GM13977 (cell line): Measurements from ENCODE around the gene PPP3R1.
"Not testable (repeated sequence)": the region's sequence is repeated elsewhere in the genome, so short reads cannot be mapped to it uniquely, and the experiment has no call there.

Source experiments
- DNase-seq: peaks from one replicate; pipeline ENCODE4 v3.0.0; 2012; ENCODE audit warnings: low spot score
- CTCF ChIP-seq: IDR thresholded peaks from 2 replicates; pipeline ENCODE4 v1.5.1; 2012; ENCODE audit warnings: mild to moderate bottlenecking, control low read depth; ENCODE audit not compliant: insufficient read depth; ENCODE audit errors: extremely low read depth, missing control alignments
- in situ Hi-C: fragments of 300-500 bp; cut with MboI; formaldehyde crosslinking; loops from one replicate; pipeline ENCODE4 v1.12.0; 2022; ENCODE audit warnings: low sequenced_read_pairs, low pct_unique_long_range_greater_than_20kb, mixed read lengths, inconsistent platforms; ENCODE audit not compliant: unreplicated experiment

The PPP3R1 gene

DNA sequence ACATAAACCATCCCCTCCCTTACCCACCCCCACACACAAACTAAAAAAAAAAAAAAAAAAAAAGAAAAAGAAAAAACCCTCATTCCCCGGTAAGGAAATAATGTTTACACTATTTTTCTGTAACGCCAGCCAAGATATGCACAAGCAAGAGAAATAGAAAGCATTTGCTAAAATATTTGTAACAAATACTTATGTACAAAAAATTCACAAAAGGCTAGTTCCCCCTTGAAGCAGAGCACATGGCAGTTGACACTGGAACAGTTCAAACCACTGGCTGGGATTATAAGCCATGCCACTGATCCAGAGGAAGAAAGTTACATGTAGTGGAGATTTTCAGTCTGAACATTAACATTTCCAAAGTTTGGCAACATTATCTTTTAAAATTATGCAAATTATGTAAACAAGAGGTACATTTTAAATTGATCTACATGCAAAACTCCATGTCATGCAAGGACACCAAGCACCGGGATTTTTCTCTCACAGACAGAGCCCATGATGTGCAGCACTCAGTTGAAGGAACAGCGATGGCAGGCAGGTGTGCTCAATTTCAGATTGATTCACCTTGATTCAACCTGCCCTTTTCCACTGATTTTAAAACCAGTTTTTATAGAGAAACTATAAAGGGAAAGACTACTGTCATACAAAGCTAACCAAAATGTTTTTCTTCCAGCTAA is 73.2 kb downstream of the PPP3R1 start:
- no peak for TF ChIP-seq CTCF
- no peak for DNase-seq
- in situ Hi-C loops, result no loop called here

GRCh38 chr2:68178432-68178831 is 73.9 kb downstream of the PPP3R1 start:
- in situ Hi-C loops, result no loop called here
- no peak for DNase-seq
- no peak for TF ChIP-seq CTCF

- TF ChIP-seq CTCF, result no peak
- no peak for DNase-seq
These were observed 74.8 kb downstream of the PPP3R1 start for GRCh38 chr2:68177541-68177940.

DNA sequence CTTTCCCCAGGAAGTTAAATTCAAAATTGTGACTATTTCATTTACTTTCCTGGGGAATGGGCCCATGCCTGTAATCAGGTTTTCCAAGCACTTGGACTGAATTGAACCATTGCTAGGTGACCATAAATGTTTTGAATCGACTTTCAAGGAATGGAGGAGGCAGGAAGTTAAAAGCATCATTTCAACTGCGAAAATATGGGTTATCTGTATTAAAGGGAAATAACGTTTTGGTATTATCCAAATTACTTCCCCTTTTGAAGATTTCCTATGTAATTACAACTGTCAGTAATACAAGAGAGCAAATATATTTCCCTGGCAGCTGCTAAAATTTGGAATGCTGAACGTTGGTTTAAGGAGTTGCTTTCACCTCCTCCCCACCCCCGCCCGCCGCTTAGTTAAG is 75.7 kb downstream of the PPP3R1 start:
- DNase-seq, result no peak
- no peak for TF ChIP-seq CTCF
- in situ Hi-C loops, result no loop called here

More at GRCh38 chr2:68177541-68177940, 74.8 kb downstream of the PPP3R1 start:
- in situ Hi-C loops, result no loop called here

DNA sequence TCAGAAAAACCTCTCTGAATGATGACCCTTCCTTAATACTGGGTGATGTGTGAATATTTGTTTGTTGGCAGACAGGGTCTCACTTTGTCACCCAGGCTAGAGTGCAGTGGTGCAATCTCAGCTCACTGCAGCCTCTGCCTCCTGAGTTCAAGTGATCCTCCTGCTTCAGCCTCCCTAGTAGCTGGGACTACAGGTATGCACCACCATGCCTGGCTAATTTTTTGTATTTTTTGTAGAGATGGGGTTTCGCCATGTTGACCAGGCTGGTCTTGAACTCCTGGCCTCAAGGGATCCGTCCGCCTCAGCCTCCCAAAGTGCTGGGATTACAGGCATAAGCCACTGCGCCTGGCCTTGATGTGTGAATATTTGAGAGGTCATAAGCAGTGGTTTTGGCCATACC is 77.1 kb downstream of the PPP3R1 start:
- DNase-seq, in situ Hi-C loops: not testable (repeated sequence)

GRCh38 chr2:68172990-68173700 is 79.2 kb downstream of the PPP3R1 start:
- in situ Hi-C loops, result no loop called here
- DNase-seq, result no peak

More at GRCh38 chr2:68172990-68173700, 79.2 kb downstream of the PPP3R1 start:
- TF ChIP-seq CTCF, result no peak
